ES-I3 (cell line): ENCODE measurements around the gene TJP3.
A peak's percentile ranks its signal among the peaks of the same experiment; 100 is the strongest.
"Not testable (repeated sequence)": the region's sequence is repeated elsewhere in the genome, so short reads cannot be mapped to it uniquely, and the experiment has no call there.

ENCODE experiments used
- H3K36me3 ChIP-seq: 2 replicates; pipeline ENCODE4 v1.6.1; 2013; ENCODE audit warnings: mild to moderate bottlenecking, low read length, control low read depth, moderate library complexity; ENCODE audit not compliant: insufficient read depth
- H3K4me1 ChIP-seq: 2 replicates; pipeline ENCODE4 v1.6.1; 2013; ENCODE audit warnings: mild to moderate bottlenecking, control low read depth, low read length; ENCODE audit not compliant: insufficient read depth
- H3K9ac ChIP-seq: 2 replicates; pipeline ENCODE4 v1.6.1; 2013; ENCODE audit warnings: low read depth, mild to moderate bottlenecking, low read length, moderate library complexity
- H3K9me3 ChIP-seq: 2 replicates; pipeline ENCODE4 v1.6.1; 2013; ENCODE audit warnings: mild to moderate bottlenecking, low read length, moderate library complexity; ENCODE audit not compliant: control insufficient read depth, insufficient read depth

The TJP3 gene

GRCh38 chr19:3746371-3747056 lies 38.3 kb downstream of the TJP3 start:
- H3K9me3 ChIP-seq = no peaks in the 10 kb centered on the region
- no peaks in the 10 kb centered on the region for H3K4me1 ChIP-seq
- peaks cover 2% of the 10 kb centered on the region; the same call in 1 of the 2 replicates for H3K36me3 ChIP-seq
- no peak overlapping the region for H3K9ac ChIP-seq

DNA sequence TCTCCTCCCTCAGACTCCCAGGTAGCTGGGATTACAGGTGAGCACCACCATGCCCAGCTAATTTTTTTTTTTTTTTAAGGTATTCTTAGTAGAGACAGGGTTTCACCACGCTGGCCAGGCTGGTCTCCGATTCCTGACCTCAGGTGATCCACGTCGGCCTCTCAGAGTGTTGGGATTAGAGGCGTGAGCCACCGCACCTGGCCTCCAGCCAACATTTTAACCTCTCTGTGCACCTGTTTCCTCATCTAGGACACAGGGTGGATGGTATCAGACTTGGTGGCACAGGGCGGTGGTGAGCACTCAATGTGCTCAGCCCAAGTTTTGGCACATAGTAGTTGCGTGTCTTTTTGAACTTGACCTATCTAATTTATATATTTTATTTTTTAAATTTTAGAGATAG lies 40.8 kb downstream of the TJP3 start:
- Histone ChIP-seq H3K36me3 (peaks cover 3% of the 10 kb centered on the region; the same call in 1 of the 2 replicates), H3K4me1 (no peaks in the 10 kb centered on the region), H3K9me3 (no peaks in the 10 kb centered on the region), H3K9ac (no peak overlapping the region)

DNA sequence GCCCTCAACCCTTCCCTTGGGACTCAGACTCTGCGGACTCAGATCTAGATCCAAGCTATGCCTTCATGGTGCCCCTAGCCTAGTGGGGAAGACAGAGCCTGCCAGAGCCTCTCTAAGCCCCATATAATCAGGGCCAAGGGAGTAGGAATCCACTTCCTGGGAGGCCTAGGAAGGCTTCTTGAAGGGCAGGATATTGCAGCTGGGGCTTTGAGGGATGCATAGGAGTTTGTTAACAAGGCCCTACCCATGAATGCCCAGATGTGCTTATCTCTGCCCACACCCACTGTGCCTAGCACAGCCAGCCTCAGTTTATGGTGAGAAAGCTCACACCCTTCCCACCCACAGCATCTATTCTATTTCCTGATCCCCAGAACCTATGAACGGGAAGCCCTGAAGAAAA lies 42.0 kb downstream of the TJP3 start:
- peaks cover 3% of the 10 kb centered on the region; the same call in 1 of the 2 replicates for H3K36me3 ChIP-seq
- no peaks in the 10 kb centered on the region for H3K4me1 ChIP-seq
- H3K9me3 ChIP-seq = no peaks in the 10 kb centered on the region
- H3K9ac ChIP-seq = no peak overlapping the region

GRCh38 chr19:3751236-3751635 lies 43.1 kb downstream of the TJP3 start:
- no peaks in the 10 kb centered on the region for H3K9me3 ChIP-seq
- no peaks in the 10 kb centered on the region for H3K4me1 ChIP-seq
- H3K36me3 ChIP-seq = peaks cover 3% of the 10 kb centered on the region; the same call in 1 of the 2 replicates

DNA sequence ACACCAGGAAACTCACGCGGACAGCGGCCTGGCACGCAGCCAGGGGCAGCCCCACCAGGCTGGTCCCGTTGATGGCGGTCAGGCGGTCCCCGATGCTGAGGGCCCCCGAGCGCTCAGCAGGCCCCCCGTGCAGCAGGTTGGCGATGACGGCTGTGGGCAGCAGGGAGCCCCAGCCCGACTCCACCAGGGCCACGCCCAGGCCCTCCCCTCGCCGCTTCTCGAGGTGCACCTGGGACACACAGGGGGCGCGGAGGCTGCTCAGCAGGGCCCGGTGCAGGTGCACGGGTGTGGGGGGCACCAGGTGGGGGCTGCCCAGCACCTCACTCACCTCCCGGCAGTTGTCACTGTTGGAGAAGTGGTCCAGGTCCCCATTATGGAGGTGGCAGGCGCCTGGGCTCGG lies 44.3 kb downstream of the TJP3 start:
- H3K36me3 ChIP-seq = peaks cover 3% of the 10 kb centered on the region; the same call in 1 of the 2 replicates

More at GRCh38 chr19:3751236-3751635, 43.1 kb downstream of the TJP3 start:
- no peak overlapping the region for H3K9ac ChIP-seq

DNA sequence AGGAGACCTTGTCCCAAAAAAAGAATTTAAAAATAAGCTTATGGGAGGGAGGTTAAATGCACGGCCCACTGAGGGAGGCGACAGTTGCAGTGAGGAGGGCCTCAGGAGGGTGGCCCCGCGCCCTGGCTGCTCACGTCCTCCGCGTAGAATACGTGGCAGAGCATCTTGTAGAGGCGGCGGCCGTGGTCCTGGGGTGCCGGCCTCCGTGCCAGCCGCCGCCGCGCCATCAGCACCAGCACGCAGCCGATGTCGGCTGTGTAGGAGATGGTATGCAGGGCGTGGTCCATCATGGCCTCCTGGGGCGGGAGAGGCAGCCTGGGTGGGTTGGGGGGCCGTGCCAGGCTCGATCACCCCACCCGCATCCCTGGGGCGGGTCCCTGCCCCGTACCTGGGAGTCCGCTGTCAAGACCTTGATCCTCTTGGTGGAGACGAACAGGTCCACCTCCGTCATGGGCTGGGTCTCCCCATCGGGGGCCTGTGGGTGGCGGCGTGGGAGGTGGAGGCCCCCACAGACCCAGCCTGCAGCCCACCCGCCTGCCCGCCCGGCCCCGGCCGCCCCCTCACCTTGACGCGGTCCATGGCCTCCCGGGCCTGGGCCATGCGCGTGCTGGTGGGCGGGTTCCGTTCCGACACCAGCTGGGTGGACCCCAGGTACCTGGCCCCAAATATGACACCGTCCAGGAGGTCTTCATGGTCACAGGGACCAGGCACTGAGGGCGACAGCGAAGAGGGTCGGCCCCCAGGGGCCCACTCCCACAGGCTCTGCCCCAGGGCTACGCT lies 45.6 kb downstream of the TJP3 start:
- H3K9ac ChIP-seq = no peak overlapping the region
- no peaks in the 10 kb centered on the region for H3K4me1 ChIP-seq
- H3K36me3 ChIP-seq = peaks cover 3% of the 10 kb centered on the region; the same call in 1 of the 2 replicates
- no peaks in the 10 kb centered on the region for H3K9me3 ChIP-seq

More for the DNA sequence above, 44.3 kb downstream of the TJP3 start:
- H3K4me1 ChIP-seq = no peaks in the 10 kb centered on the region
- H3K9ac ChIP-seq = no peak overlapping the region
- H3K9me3 ChIP-seq = no peaks in the 10 kb centered on the region

GRCh38 chr19:3757705-3758104 lies 49.5 kb downstream of the TJP3 start:
- not testable (repeated sequence) for H3K9me3 ChIP-seq, H3K9ac ChIP-seq, H3K36me3 ChIP-seq, H3K4me1 ChIP-seq

DNA sequence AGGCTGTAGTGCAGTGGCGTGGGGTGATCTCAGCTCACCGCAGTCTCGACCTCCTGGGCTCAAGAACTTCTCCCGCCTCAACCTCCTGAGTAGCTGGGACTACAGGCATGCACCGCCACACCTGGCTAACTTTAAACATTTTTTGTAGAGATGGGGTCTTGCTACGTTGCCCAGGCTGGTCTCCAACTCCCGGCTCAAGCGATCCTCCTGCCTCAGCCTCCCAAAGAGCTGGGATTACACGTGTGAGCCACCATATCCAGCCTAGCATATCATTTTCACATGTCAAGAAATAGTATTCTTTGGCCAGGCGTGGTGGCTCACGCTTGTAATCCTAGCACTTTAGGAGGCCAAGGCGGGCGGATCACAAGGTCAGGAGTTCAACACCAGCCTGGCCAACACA lies 50.1 kb downstream of the TJP3 start:
- not testable (repeated sequence) for H3K9me3 ChIP-seq, H3K36me3 ChIP-seq, H3K4me1 ChIP-seq, H3K9ac ChIP-seq

- Histone ChIP-seq H3K36me3 (no peaks in the 10 kb centered on the region), H3K4me1 (no peaks in the 10 kb centered on the region), H3K9ac (no peak overlapping the region), H3K9me3 (no peaks in the 10 kb centered on the region)
Observed at GRCh38 chr19:3759482-3760254, 51.5 kb downstream of the TJP3 start.

- Histone ChIP-seq H3K36me3 (no peaks in the 10 kb centered on the region), H3K4me1 (no peaks in the 10 kb centered on the region), H3K9me3 (no peaks in the 10 kb centered on the region), H3K9ac (peak overlapping the region; percentile 99)
Observed at GRCh38 chr19:3760871-3761361, 52.7 kb downstream of the TJP3 start.

GRCh38 chr19:3761382-3762129 lies 53.4 kb downstream of the TJP3 start, which contains the start of gene APBA3:
Gene APBA3 (minus strand): TSS chr19:3761692. CDS start chr19:3760264, 1,428 bp downstream.
- H3K9me3 ChIP-seq = no peaks in the 10 kb centered on the region
- H3K36me3 ChIP-seq = no peaks in the 10 kb centered on the region
- H3K9ac ChIP-seq = peak within 1 kb of the TSS; percentile 99
- no peaks in the 10 kb centered on the region for H3K4me1 ChIP-seq

DNA sequence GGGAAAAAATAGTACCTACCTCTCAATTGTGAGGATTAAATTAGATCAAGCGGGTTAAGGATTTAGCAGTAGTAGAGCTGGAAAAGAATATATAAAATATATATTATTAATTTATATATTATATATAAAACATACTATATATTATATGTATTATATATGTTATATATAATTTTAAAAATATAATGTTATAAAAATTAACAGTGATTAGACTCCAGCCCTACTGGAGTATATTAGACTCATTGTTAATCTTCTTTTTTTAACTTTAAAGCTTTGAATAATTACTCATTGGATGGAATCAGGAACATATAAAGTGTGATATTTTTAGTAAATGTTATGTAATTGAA lies 53.9 kb downstream of the TJP3 start:
- peak overlapping the region; percentile 79; the same call in 1 of the 2 replicates for H3K9ac ChIP-seq
- no peaks in the 10 kb centered on the region for H3K36me3 ChIP-seq
- H3K4me1 ChIP-seq = no peaks in the 10 kb centered on the region

DNA sequence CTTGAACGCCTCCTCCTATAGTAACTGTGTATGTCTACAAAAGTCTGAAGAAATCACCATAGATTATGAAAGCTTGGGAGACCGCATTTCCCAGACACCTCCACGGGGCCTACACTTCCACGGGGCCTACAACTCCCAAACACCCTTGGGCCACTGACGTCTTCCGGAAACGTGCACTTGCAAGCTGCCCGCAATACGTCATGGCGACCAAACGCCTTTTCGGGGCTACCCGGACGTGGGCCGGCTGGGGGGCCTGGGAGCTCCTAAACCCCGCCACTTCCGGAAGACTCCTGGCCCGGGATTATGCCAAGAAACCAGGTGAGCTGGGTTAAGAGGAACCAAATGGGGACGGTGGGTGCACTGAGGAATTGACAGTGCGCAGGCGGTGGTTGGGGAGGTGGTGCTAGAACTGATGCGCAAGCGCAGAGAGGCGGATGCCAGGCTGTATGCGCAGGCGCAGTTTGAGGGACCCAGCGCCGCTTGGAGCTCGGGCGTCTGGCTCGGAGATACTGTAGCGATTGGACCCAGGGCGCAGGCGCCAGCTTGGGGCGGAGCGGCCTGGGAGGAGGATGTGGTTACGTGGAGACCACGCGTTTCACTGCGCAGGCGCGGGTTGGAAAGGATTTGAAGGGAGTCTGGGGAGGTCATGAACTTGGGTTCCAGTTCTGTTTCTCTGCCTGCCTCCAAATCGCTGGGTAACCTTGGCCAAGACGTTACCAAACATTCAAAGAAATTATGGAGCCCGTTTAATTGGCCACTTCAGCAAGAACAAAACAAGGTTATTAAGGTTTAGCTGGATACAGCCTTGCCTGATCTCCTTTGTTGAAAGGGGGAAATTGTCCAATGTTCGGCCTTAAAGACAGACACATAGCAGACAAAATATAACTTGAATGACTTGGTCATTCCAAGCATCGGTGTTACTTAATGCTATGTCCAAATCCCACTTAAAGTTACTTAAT lies 54.6 kb downstream of the TJP3 start, which contains the start of gene MRPL54:
Gene MRPL54, plus strand, starts transcription at position 182 of the 959 bp plus-strand sequence. Its CDS starts 19 bp downstream, at position 201.
- Histone ChIP-seq H3K4me1 (no peaks in the 10 kb centered on the region), H3K9ac (peak within 1 kb of the TSS; percentile 99), H3K36me3 (no peaks in the 10 kb centered on the region), H3K9me3 (no peaks in the 10 kb centered on the region)

More for the DNA sequence above, 53.9 kb downstream of the TJP3 start:
- no peaks in the 10 kb centered on the region for H3K9me3 ChIP-seq
